DMS153 treated with DMSO at 0.1 percent for 48 hours (cell line): ENCODE results near the gene PRKACB.
"Not testable (repeated sequence)": the region's sequence is repeated elsewhere in the genome, so short reads cannot be mapped to it uniquely, and the experiment has no call there.

ENCODE experiments used
- DNase-seq: peaks from one replicate; lab custom pipeline; 2025; ENCODE audit not compliant: unreplicated experiment; lab: John Stamatoyannopoulos, UW

Gene PRKACB

GRCh38 chr1:84265867-84266266 is 121.8 kb downstream of the PRKACB start:
- no peak for DNase-seq

DNA sequence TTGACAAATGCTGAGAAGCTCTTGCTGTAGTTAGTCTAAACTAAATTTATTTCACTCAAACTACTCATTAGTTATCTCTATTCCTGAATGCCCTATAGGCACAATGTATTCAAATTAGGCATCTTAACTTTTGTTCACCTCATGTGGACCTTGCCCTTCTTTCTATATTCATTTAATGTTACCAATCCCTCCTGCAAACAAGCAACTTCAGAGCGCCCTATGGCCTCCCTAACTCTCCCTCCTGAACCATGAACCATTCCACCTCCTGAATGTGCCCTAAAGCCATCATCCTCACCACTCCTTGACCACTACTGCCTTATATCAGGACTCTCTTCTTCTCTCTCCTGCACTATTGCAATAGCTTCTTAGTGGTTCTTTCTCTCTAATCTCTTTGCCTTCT is 122.7 kb downstream of the PRKACB start:
- DNase-seq = no peak

DNA sequence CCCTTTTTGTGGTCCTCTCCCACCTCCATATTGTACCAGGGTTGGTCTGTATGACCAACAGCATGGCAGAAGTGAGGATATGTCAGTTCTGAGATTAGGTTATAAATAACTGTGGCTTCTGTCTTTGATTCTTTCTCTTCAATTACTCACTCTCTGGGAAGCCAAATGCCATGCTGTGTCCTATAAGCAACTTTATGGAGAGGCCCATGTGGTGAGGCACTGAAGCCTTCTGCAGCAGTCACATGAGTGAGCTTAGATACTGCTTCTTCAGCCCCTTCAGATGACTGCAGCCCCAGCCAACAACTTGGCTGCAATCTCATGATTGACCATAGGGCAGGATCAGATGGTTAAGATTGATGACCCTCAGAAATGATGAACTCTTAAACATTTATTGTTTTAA is 123.4 kb downstream of the PRKACB start:
- DNase-seq = no peak

DNA sequence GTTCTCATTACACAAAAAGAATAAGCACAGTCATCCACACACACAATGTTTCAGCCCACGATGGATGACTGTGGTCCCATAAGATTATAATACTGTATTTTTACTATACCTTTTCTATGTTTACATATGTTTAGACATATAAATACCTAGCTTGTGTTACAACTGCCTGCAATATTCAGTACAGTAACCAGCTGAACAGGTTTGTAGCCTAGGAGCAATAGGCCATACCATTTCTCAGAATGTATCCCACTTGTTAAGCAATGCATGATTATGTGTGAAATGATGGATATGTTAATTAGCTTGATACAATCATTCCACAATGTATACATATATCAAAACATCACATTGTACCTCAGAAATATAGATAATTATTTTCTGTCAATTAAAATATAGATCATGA is 124.3 kb downstream of the PRKACB start:
- DNase-seq = no peak

GRCh38 chr1:84269306-84269705 is 125.2 kb downstream of the PRKACB start:
- DNase-seq = no peak

DNA sequence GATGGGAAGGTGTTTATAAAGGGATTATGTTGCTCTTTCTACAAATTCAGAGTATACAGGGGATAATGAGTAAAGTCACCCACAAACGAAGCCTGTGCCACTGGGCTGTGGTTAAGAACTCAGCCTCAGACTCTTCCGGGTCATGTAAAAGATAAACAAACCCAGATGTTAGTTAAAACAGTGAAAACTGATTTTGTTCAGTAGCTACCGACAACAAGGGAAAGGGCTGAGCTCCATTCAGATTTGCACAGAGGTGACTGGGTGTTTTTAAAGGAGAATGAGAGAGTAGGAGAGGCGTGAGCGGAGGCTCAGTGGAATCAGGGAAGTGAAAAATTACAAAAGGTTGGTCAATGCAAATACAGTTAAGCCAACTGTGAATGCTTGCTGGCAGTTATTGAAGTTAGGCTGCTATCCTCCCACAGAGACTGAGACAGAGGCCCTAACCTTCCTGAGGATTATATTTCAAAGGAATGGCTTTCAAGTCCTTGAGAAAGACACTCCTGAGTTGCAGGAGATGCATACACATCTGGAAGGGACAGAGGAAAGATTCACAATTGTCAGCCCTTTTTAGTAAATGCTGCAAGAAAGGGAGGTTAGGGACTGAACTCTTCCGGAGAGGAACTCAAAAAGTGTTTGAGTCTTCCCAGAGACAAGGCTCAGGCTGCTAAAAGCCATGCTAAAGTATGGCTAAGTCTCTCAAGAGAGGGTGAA is 127.5 kb downstream of the PRKACB start:
- peak; percentile 55 for DNase-seq

DNA sequence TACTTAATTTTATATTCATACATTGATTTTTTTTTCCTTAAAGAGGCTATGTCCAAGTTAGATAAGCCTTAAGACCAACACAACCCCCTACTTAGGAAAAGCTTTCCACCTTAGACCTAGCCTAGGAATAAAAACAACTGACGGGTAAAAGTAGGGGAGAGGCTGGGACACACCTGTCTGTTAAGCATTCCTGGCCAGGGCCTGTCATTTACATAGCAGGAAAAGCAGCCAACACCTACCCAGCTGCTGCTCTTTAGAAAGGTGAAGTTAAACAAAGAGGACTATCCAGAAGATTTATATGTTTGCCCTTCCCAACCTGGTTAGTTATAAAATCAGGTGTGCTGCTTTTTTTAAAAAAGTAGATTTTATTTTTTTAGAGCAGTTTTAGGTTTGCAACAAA is 128.3 kb downstream of the PRKACB start:
- DNase-seq = peak; percentile 65

DNA sequence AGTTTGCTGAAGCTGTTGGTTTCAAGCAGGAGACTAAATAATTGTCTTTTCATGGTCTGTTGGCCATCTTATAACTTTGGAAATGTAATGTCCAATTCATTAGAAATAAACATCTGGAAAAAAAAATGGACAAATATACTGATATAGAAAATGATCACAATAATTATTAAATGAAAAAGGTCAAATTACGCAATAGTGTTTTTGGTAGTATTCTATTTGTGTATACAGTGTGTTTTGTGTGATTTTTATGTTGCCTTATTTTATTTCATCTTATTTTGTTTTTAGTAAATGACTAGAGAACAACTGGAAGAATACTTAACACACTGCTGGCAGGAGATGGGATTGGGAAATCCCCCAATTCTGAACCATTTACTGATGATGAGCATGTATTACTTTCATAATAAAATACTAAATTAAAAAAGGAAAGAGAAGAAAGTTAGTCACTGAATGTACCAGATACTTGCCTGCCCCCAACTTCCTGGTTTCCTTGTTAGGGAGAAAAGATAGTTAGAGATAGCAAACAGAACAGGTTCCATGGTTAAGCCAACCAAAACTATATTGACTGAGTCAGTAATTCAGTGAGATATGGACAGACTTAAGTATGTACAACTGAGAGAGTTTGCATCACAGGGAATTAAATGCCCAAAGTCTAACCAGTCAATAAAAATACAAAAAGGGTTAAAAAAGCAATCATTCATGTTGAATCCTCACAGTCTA is 133.4 kb downstream of the PRKACB start:
- DNase-seq = no peak

GRCh38 chr1:84278905-84279304 is 134.8 kb downstream of the PRKACB start:
- no peak for DNase-seq

GRCh38 chr1:84280912-84281311 is 136.8 kb downstream of the PRKACB start:
- DNase-seq = no peak

GRCh38 chr1:84282780-84283333 is 138.8 kb downstream of the PRKACB start:
- DNase-seq = no peak

DNA sequence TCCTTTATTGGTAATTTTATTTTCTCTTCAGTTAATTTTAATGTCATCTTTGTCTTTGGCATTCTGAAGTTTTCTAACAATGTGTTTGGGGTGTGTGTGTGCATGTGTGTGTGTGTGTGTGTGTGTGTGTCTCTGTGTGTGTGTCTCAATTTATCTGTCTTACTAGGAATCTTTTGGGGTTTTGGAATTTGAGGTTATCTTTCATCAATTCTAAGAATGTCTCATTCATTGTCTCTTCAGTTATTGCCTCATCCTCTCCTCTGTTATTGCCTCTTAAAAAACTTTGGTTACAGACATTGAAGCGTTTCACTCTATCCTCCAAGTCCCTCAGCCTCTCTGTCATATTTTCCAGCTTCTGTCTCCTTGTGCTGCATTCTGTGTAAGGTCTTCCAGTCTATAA is 139.3 kb downstream of the PRKACB start:
- no peak for DNase-seq

DNA sequence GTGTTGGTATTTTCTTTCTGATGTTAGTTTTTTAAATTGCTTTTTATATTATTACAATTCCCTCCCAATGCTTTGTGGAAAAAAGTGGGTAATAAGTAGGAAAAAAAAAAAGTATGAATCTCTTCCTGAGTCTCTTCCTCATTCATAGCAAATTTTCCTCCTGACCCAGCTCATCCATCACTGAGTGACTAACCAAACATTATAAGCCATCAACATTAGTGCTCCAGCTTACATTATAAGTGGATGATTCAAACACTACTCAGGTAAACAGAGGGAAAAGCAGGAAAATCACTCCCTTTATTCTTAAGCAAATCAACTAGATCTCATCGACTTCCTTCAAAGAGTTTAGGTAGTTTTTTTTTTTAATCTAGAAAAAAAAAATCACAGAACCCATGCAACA is 142.0 kb downstream of the PRKACB start:
- DNase-seq = no peak

DNA sequence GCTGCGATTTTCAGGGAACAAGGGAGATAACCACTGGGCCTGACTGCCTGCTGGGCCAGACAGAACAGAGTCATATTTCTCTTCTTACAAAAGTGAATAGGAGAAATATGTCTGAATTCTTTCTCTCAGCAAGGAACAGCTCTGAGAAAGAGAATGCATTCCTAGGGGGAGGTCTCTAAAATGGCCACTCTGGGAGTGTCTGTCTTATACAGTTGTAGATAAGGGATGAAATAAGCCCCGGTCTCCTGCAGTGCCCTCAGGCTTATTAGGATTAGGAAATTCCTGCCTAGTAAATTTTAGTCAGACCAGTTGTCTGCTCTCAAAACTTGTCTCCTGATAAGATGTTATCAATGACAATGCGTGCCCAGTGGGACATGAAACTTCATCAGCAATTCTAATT is 143.3 kb downstream of the PRKACB start:
- not testable (repeated sequence) for DNase-seq
